GM12891 (cell line): ENCODE data around the gene LMOD2.

ENCODE experiments used
- PAX5 ChIP-seq: IDR thresholded peaks from 2 replicates; pipeline ENCODE4 v1.6.1; 2011; ENCODE audit warnings: low read length, moderate library complexity, mild to moderate bottlenecking; ENCODE audit not compliant: insufficient read depth, severe bottlenecking
- POLR2A ChIP-seq: IDR thresholded peaks from 2 replicates; pipeline ENCODE4 v1.6.1; 2011; ENCODE audit warnings: low read depth, low read length, control low read depth
- POLR2AphosphoS5 ChIP-seq: IDR thresholded peaks from 2 replicates; pipeline ENCODE4 v1.6.1; 2011; ENCODE audit warnings: low read depth, low read length, control low read depth
- POU2F2 ChIP-seq: IDR thresholded peaks from 2 replicates; pipeline ENCODE4 v1.6.1; 2011; ENCODE audit warnings: low read depth, mild to moderate bottlenecking, control low read depth, low read length, moderate library complexity
- SPI1 ChIP-seq: IDR thresholded peaks from 2 replicates; pipeline ENCODE4 v1.6.1; 2011; ENCODE audit warnings: low read depth, low read length, control low read depth
- TAF1 ChIP-seq: IDR thresholded peaks from 2 replicates; pipeline ENCODE4 v1.6.1; 2011; ENCODE audit warnings: low read depth, low read length, control low read depth

- TF ChIP-seq TAF1 (no peak), POLR2AphosphoS5 (no peak), POLR2A (no peak), SPI1 (no peak), POU2F2 (no peak), PAX5 (no peak)
Observed at GRCh38 chr7:123709525-123709924, 53.9 kb downstream of the LMOD2 start.
